ENCODE data around the gene PARN. TPM values are rescaled to one million over a fixed set of nuclear protein-coding genes. Genes with fewer than 3 reads are reported as not detected.

The PARN gene
- total and polyA plus RNA-seq, 9 of the 15 experiments (the other 6 are each of a cell fraction or from before 2014, with no cell fraction given) = 9.6 to 51.3 (median 40.4) TPM

DNA sequence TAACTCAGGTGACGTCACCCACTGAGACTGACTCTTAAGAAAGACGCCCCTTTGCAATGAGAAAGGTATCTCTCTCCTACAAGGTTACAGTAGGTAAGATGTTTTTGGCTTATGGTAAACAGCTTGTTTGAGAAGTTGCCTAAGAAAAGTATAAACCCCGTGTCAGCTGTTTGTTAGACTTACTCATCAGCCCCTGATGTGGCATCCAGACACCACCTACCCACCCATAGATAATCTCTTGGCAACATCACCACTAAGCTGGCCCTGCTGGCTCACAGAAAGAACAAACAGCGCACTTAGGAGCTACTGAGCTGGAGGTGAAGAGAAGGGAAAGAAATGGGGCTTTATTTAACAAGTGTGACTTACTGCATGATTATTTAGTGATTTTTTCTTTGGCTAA, 121.0 kb downstream of the PARN start:
- ChIA-PET CTCF (ENCODE audit: low intra/inter-chr PET ratio) (no interaction called here), POLR2A (interaction anchor here (0.6 kb wide), 1 partner anchor 40 kb away, joined by 3 read pairs; no protein-coding TSS in a partner anchor)
- no peak overlapping the region for H3K4me3 ChIP-seq
- H3K79me2 ChIP-seq (ENCODE audit: control insufficient read depth, insufficient read depth, low read length) = no peaks in the 10 kb centered on the region
- ATAC-seq = no peak
- H4K20me1 ChIP-seq (replicated peaks; ENCODE audit: control insufficient read depth, insufficient read depth, low read length) = no peaks in the 10 kb centered on the region
- intact Hi-C loops (cut with micrococcal nuclease) (no loop called here), in situ Hi-C loops (cut with MboI) (no loop called here)
- H3K27ac ChIP-seq (ENCODE audit: extremely low read depth, low read depth, low read length) = no peak overlapping the region
- no peak overlapping the region for H3K9ac ChIP-seq (ENCODE audit: insufficient read depth in 1 of 2, low read depth in 2 of 2, low read length in 2 of 2)
- TF ChIP-seq, protein P1, sequence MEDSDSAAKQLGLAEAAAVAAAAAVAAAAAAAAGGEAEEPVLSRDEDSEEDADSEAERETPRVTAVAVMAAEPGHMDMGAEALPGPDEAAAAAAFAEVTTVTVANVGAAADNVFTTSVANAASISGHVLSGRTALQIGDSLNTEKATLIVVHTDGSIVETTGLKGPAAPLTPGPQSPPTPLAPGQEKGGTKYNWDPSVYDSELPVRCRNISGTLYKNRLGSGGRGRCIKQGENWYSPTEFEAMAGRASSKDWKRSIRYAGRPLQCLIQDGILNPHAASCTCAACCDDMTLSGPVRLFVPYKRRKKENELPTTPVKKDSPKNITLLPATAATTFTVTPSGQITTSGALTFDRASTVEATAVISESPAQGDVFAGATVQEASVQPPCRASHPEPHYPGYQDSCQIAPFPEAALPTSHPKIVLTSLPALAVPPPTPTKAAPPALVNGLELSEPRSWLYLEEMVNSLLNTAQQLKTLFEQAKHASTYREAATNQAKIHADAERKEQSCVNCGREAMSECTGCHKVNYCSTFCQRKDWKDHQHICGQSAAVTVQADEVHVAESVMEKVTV (CRISPR knock-in tag; IDR thresholded peaks at IDR 0.05) = no peak
- TF ChIP-seq C11orf30 (IDR thresholded peaks at IDR 0.05; ENCODE audit: low read depth) (0 out of 2 replicates have a peak, but pooled peaks have one; percentile 10), FOSL1 (tag; conservative IDR thresholded peaks at IDR 0.05) (0 out of 2 replicates have a peak, but pooled peaks have one; percentile 20), RFX1 (IDR thresholded peaks at IDR 0.05) (peak; percentile 40)
- no peaks in the 10 kb centered on the region for H3K9me1 ChIP-seq (ENCODE audit: control insufficient read depth, insufficient read depth, low read length)
- DNase-seq (ENCODE audit: extremely low read depth in 1 of 4, low spot score in 3 of 4) = no peak
- H3K27me3 ChIP-seq (ENCODE audit: control insufficient read depth in 2 of 2, insufficient read depth in 2 of 2, low read length in 2 of 2) = no peaks in the 10 kb centered on the region
- peaks cover 0 to 3% of the 10 kb centered on the region in 2 experiments; a peak in 2 of 5 replicates for H3K4me1 ChIP-seq (replicated peaks in 1 of 2; ENCODE audit: control insufficient read depth in 2 of 2, insufficient read depth in 2 of 2, low read length in 2 of 2)
- H3K4me2 ChIP-seq (ENCODE audit: insufficient read depth, low read length) = no peak overlapping the region
- BruUV-seq (replicated peaks) = no TSS peak
- H2AFZ ChIP-seq (ENCODE audit: low read depth, low read length) = no peak overlapping the region
- H3K9me3 ChIP-seq (replicated peaks; ENCODE audit: control insufficient read depth, insufficient read depth, low read depth, low read length) = no peaks in the 10 kb centered on the region
- FAIRE-seq = no peak
- H3K36me3 ChIP-seq (ENCODE audit: control insufficient read depth, insufficient read depth, low read length) = no peaks in the 10 kb centered on the region
- WGBS (ENCODE audit: insufficient coverage, low coverage, missing lambda C conversion rate) = 79% methylated on average over 4 of the region's 4 CpGs

DNA sequence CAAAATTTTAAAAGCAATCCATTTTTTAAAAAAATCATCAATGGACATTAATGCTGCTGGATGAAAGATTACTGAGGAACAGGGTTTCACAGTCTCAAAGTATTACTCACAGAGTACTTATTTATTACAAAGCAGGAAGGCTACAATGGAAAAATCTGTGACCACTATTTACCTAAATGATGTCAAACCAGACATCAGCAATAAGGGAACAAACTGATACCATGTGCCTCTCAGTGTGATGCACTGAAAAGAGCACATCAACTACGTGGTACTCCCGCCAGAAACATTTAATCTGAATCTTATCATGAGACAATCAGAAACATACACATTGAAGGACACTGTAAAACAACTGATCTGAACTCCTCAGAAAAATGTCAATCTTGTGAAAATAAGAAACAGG, 124.2 kb downstream of the PARN start:
- Histone ChIP-seq H3K36me3 (ENCODE audit: control insufficient read depth, insufficient read depth, low read length) (no peaks in the 10 kb centered on the region), H3K9me1 (ENCODE audit: control insufficient read depth, insufficient read depth, low read length) (no peaks in the 10 kb centered on the region), H3K4me1 (replicated peaks in 1 of 2; ENCODE audit: control insufficient read depth in 2 of 2, insufficient read depth in 2 of 2, low read length in 2 of 2) (peaks cover 8 to 31% of the 10 kb centered on the region in 2 experiments), H3K9me3 (replicated peaks; ENCODE audit: control insufficient read depth, insufficient read depth, low read depth, low read length) (no peaks in the 10 kb centered on the region), H3K4me2 (ENCODE audit: insufficient read depth, low read length) (no peak overlapping the region), H3K4me3 (no peak overlapping the region), H3K9ac (ENCODE audit: insufficient read depth in 1 of 2, low read depth in 2 of 2, low read length in 2 of 2) (no peak overlapping the region), H3K27ac (ENCODE audit: extremely low read depth, low read depth, low read length) (no peak overlapping the region), H2AFZ (ENCODE audit: low read depth, low read length) (no peak overlapping the region), H3K79me2 (ENCODE audit: control insufficient read depth, insufficient read depth, low read length) (no peaks in the 10 kb centered on the region), H4K20me1 (replicated peaks; ENCODE audit: control insufficient read depth, insufficient read depth, low read length) (no peaks in the 10 kb centered on the region), H3K27me3 (ENCODE audit: control insufficient read depth in 2 of 2, insufficient read depth in 2 of 2, low read length in 2 of 2) (no peaks in the 10 kb centered on the region)
- BruUV-seq (replicated peaks) = no TSS peak
- DNase-seq (ENCODE audit: extremely low read depth in 1 of 4, low spot score in 3 of 4) (no peak), FAIRE-seq (no peak), ATAC-seq (no peak)
- intact Hi-C loops (cut with micrococcal nuclease) (no loop called here), in situ Hi-C loops (cut with MboI) (no loop called here)
- ChIA-PET CTCF (ENCODE audit: low intra/inter-chr PET ratio) (interaction anchor here (0.9 kb wide), 1 partner anchor 23 kb away, joined by 3 read pairs; no protein-coding TSS in a partner anchor), POLR2A (no interaction called here)
- WGBS (ENCODE audit: insufficient coverage, low coverage, missing lambda C conversion rate) = 7% methylated on average over 2 of the region's 2 CpGs
- TF ChIP-seq, protein P2, sequence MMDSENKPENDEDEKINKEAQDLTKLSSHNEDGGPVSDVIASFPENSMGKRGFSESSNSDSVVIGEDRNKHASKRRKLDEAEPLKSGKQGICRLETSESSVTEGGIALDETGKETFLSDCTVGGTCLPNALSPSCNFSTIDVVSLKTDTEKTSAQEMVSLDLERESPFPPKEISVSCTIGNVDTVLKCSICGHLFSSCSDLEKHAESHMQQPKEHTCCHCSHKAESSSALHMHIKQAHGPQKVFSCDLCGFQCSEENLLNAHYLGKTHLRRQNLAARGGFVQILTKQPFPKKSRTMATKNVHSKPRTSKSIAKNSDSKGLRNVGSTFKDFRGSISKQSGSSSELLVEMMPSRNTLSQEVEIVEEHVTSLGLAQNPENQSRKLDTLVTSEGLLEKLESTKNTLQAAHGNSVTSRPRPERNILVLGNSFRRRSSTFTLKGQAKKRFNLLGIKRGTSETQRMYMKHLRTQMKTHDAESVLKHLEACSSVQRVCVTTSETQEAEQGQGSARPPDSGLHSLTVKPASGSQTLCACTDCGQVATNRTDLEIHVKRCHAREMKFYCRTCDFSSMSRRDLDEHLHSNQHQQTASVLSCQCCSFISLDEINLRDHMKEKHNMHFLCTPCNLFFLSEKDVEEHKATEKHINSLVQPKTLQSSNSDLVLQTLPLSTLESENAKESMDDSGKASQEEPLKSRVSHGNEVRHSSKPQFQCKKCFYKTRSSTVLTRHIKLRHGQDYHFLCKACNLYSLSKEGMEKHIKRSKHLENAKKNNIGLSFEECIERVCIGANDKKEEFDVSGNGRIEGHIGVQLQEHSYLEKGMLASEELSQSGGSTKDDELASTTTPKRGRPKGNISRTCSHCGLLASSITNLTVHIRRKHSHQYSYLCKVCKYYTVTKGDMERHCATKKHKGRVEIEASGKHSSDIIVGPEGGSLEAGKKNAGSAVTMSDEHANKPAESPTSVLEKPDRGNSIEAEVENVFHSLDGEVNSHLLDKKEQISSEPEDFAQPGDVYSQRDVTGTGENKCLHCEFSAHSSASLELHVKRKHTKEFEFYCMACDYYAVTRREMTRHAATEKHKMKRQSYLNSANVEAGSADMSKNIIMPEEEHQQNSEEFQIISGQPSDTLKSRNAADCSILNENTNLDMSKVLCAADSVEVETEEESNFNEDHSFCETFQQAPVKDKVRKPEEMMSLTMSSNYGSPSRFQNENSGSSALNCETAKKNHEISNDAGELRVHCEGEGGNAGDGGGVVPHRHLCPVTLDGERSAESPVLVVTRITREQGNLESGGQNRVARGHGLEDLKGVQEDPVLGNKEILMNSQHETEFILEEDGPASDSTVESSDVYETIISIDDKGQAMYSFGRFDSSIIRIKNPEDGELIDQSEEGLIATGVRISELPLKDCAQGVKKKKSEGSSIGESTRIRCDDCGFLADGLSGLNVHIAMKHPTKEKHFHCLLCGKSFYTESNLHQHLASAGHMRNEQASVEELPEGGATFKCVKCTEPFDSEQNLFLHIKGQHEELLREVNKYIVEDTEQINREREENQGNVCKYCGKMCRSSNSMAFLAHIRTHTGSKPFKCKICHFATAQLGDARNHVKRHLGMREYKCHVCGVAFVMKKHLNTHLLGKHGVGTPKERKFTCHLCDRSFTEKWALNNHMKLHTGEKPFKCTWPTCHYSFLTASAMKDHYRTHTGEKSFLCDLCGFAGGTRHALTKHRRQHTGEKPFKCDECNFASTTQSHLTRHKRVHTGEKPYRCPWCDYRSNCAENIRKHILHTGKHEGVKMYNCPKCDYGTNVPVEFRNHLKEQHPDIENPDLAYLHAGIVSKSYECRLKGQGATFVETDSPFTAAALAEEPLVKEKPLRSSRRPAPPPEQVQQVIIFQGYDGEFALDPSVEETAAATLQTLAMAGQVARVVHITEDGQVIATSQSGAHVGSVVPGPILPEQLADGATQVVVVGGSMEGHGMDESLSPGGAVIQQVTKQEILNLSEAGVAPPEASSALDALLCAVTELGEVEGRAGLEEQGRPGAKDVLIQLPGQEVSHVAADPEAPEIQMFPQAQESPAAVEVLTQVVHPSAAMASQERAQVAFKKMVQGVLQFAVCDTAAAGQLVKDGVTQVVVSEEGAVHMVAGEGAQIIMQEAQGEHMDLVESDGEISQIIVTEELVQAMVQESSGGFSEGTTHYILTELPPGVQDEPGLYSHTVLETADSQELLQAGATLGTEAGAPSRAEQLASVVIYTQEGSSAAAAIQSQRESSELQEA (IDR thresholded peaks at IDR 0.05; ENCODE audit: low read depth) = no peak
- TF ChIP-seq CAMTA2 (CRISPR knock-in tag; conservative IDR thresholded peaks at IDR 0.05) = no peak
- TF ChIP-seq E2F3 (CRISPR knock-in tag; IDR thresholded peaks at IDR 0.05) = no peak

Measured in K562 (cell line).